SK-N-SH (cell line): ENCODE measurements around the gene NTM.

ENCODE experiments used
- EP300 ChIP-seq, 2 experiments: IDR thresholded peaks; 2 replicates each; pipeline versions ENCODE4 v1.4.0 to v1.6.1; 2012; ENCODE audit warnings: borderline replicate concordance in 1 of 2, low read depth in 1 of 2, low read length in 1 of 2
- GABPA ChIP-seq: IDR thresholded peaks from 2 replicates; pipeline ENCODE4 v1.4.0; 2012; ENCODE audit warnings: low read depth, mild to moderate bottlenecking
- RAD21 ChIP-seq: IDR thresholded peaks from 2 replicates; pipeline ENCODE4 v1.6.1; 2012; ENCODE audit warnings: mild to moderate bottlenecking, low read length
- SIN3A ChIP-seq: IDR thresholded peaks from 2 replicates; pipeline ENCODE4 v1.6.1; 2012; ENCODE audit warnings: low read depth, mild to moderate bottlenecking, low read length, moderate library complexity, borderline replicate concordance
- ZBTB33 ChIP-seq: IDR thresholded peaks from 2 replicates; pipeline ENCODE4 v1.4.0; 2012; ENCODE audit warnings: low read depth, borderline replicate concordance
- TF ChIP-seq, protein P1 (sequence below): fragments of 200-600 bp; sonication (generic); IDR thresholded peaks from 2 replicates; pipeline ENCODE4 v1.6.1; 2017; ENCODE audit warnings: antibody characterized with exemption, mild to moderate bottlenecking, moderate library complexity

DNA sequence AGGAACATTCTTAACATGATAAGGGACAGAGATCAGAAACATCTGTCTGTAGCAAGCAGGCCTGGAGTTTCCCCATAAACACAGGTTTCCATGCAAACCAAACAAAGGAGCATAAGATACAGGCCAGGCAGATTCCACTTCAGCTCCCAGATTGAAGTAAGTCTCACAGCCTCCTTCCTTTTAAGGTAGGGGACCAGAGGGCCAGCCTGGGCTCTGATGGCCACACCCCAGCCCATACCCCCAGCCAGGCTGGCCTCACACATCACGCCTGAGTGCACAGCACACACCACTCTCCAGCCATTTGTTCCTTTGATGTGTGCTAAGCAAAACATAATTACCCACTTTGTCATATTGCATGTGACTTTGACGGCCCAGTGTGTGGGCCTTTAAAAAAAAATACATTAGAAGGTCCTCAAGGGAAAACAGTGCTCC lies 518.7 kb downstream of the NTM start:
- no peak for TF ChIP-seq SIN3A
- TF ChIP-seq, protein P1, sequence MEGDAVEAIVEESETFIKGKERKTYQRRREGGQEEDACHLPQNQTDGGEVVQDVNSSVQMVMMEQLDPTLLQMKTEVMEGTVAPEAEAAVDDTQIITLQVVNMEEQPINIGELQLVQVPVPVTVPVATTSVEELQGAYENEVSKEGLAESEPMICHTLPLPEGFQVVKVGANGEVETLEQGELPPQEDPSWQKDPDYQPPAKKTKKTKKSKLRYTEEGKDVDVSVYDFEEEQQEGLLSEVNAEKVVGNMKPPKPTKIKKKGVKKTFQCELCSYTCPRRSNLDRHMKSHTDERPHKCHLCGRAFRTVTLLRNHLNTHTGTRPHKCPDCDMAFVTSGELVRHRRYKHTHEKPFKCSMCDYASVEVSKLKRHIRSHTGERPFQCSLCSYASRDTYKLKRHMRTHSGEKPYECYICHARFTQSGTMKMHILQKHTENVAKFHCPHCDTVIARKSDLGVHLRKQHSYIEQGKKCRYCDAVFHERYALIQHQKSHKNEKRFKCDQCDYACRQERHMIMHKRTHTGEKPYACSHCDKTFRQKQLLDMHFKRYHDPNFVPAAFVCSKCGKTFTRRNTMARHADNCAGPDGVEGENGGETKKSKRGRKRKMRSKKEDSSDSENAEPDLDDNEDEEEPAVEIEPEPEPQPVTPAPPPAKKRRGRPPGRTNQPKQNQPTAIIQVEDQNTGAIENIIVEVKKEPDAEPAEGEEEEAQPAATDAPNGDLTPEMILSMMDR = no peak
- no peak for TF ChIP-seq EP300 (IDR thresholded peaks at IDR 0.05; ENCODE audit: borderline replicate concordance in 1 of 2, low read depth in 1 of 2, low read length in 1 of 2)
- TF ChIP-seq GABPA = no peak
- TF ChIP-seq RAD21 = no peak
- TF ChIP-seq ZBTB33 = no peak
